Right atrium auricular region (tissue), 2 donors: ENCODE measurements around the gene FKBP2. TPM values are rescaled to one million over a fixed set of nuclear protein-coding genes. Genes with fewer than 3 reads are reported as not detected.

ENCODE experiments used
- DNase-seq: peaks from one replicate; pipeline ENCODE4 v3.0.0-alpha.2; 2019; ENCODE audit warnings: low spot score
- H3K27ac ChIP-seq, 2 donors: fragments of 200-600 bp; sonication (generic); 1 replicate in 1 of 2; 2 replicates in 1 of 2; pipeline ENCODE4 v1.5.1; 2016 to 2019
- H3K27me3 ChIP-seq, 2 donors: fragments of 200-600 bp; sonication (generic); one replicate each; pipeline versions ENCODE4 v1.5.1 to v1.6.0; 2017 to 2019
- H3K36me3 ChIP-seq: fragments of 200-600 bp; sonication (generic); one replicate; pipeline ENCODE4 v1.5.1; 2016
- H3K4me1 ChIP-seq, 2 donors: fragments of 200-600 bp; sonication (generic); one replicate each; pipeline versions ENCODE4 v1.5.1 to v1.6.0; 2017 to 2019
- H3K4me3 ChIP-seq, 2 donors: fragments of 200-600 bp; sonication (generic); 1 replicate in 1 of 2; 2 replicates in 1 of 2; pipeline ENCODE4 v1.5.1; 2017 to 2019; ENCODE audit warnings: mild to moderate bottlenecking in 1 of 2, moderate library complexity in 1 of 2
- H3K9me3 ChIP-seq, 2 donors: fragments of 200-600 bp; sonication (generic); one replicate each; pipeline ENCODE4 v1.5.1; 2019
- CTCF ChIP-seq, 2 donors: fragments of 200-600 bp; sonication (generic); IDR thresholded peaks; one replicate each; pipeline ENCODE4 v1.5.1; 2019; ENCODE audit warnings: antibody characterized with exemption in 2 of 2
- total RNA-seq, 2 donors: library from RNA; depleted of rRNA; stranded (reverse); fragments of >200 nt; gene quantifications; one replicate each; pipeline ENCODE4 v1.1.0, GENCODE V29; 2016

FKBP2 gene
- total RNA-seq, 2 donors from 2014 or later = 59.1 to 83.4 TPM

GRCh38 chr11:64220271-64220670 is 20.6 kb upstream of the FKBP2 start:
- H3K4me1 ChIP-seq = peaks cover 0 to 6% of the 10 kb centered on the region in 2 donors
- TF ChIP-seq CTCF (IDR thresholded peaks at IDR 0.05) = no peak
- H3K27ac ChIP-seq = no peak overlapping the region
- no peak overlapping the region for H3K4me3 ChIP-seq
- no peaks in the 10 kb centered on the region for H3K27me3 ChIP-seq
- peaks cover 17% of the 10 kb centered on the region for H3K36me3 ChIP-seq
- DNase-seq = no peak
- H3K9me3 ChIP-seq = no peaks in the 10 kb centered on the region

DNA sequence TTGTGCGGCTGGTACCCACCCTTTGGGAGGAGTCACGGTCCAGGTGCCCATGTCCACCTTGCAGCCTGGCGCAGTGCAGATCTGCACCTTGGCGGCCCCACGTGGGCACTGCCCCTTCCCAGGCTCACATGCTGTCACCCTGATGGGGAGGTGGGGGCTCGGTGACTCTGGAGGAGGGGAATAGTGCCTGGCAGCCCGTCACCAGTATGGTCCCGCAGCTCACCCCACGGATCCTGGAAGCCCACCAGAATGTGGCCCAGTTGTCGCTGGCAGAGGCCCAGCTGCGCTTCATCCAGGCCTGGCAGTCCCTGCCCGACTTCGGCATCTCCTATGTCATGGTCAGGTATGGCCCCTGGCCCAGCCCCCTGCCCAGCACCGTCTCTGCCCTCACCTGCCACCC is 20.1 kb upstream of the FKBP2 start:
- Histone ChIP-seq H3K9me3 (no peaks in the 10 kb centered on the region), H3K27me3 (no peaks in the 10 kb centered on the region), H3K27ac (no peak overlapping the region), H3K36me3 (peaks cover 17% of the 10 kb centered on the region), H3K4me1 (peaks cover 0 to 11% of the 10 kb centered on the region in 2 donors), H3K4me3 (no peak overlapping the region)
- DNase-seq = no peak
- TF ChIP-seq CTCF (IDR thresholded peaks at IDR 0.05) = no peak

DNA sequence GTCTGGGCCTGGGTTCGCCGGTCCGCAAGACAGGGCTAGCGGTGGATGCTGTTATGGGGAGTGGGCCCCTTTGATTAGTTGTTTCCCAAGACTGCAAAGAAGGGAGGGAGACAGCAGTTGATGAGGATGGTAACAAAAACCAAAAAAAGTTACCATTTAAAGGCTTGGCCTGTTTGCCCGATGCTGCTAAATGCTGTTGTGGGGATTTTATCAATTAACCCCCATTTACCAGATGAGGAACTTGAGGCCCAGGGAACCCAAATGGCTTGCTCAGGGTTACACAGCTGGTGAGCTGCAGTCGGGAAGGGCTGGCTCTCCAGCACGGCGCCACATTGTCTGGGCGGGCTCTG is 18.3 kb upstream of the FKBP2 start:
- peaks cover 17% of the 10 kb centered on the region for H3K36me3 ChIP-seq
- H3K4me3 ChIP-seq = no peak overlapping the region
- no peak for DNase-seq
- peaks cover 0 to 25% of the 10 kb centered on the region in 2 donors for H3K4me1 ChIP-seq
- H3K27ac ChIP-seq = no peak overlapping the region
- no peaks in the 10 kb centered on the region for H3K27me3 ChIP-seq
- no peak for TF ChIP-seq CTCF (IDR thresholded peaks at IDR 0.05)
- no peaks in the 10 kb centered on the region for H3K9me3 ChIP-seq

DNA sequence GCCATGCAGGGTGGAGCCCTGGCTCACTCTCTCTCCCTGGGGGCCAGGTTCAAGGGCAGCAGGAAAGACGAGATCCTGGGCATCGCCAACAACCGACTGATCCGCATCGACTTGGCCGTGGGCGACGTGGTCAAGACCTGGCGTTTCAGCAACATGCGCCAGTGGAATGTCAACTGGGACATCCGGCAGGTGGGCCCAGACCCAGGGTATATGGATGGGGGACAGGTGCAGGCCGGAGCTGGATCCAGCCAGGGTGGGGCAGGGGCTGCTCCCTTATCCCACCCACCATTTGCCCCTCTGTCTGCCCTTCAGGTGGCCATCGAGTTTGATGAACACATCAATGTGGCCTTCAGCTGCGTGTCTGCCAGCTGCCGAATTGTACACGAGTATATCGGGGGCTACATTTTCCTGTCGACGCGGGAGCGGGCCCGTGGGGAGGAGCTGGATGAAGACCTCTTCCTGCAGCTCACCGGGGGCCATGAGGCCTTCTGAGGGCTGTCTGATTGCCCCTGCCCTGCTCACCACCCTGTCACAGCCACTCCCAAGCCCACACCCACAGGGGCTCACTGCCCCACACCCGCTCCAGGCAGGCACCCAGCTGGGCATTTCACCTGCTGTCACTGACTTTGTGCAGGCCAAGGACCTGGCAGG is 17.8 kb upstream of the FKBP2 start:
- Histone ChIP-seq H3K27me3 (no peaks in the 10 kb centered on the region), H3K9me3 (no peaks in the 10 kb centered on the region), H3K36me3 (peaks cover 17% of the 10 kb centered on the region), H3K4me3 (no peak overlapping the region), H3K27ac (no peak overlapping the region), H3K4me1 (peaks cover 0 to 30% of the 10 kb centered on the region in 2 donors)
- DNase-seq = no peak
- TF ChIP-seq CTCF (IDR thresholded peaks at IDR 0.05) = no peak

- no peak for TF ChIP-seq CTCF (IDR thresholded peaks at IDR 0.05)
- Histone ChIP-seq H3K4me1 (peaks cover 0 to 35% of the 10 kb centered on the region in 2 donors), H3K4me3 (no peak overlapping the region), H3K36me3 (peaks cover 17% of the 10 kb centered on the region), H3K27ac (no peak overlapping the region), H3K27me3 (no peaks in the 10 kb centered on the region), H3K9me3 (no peaks in the 10 kb centered on the region)
- DNase-seq = no peak
Measured at GRCh38 chr11:64224151-64224890, 16.6 kb upstream of the FKBP2 start.
